Lung (tissue), 12 donors: Measurements from ENCODE around the gene PXMP2. TPM values are rescaled to one million over a fixed set of nuclear protein-coding genes. Genes with fewer than 3 reads are reported as not detected.

Source experiments
- ATAC-seq: fragments of 200-7000 bp; cut with Tn5 transposase; one replicate; pipeline ENCODE4 v1.9.1; 2020; ENCODE audit warnings: moderate number of reproducible peaks; ENCODE audit not compliant: insufficient read depth, low FRiP score
- DNase-seq, 3 donors: peaks; one replicate each; pipeline ENCODE4 v3.0.0-alpha.2; 2013 to 2017
- H3K27ac ChIP-seq, 2 donors: one replicate each; pipeline ENCODE4 v1.5.1; 2013; ENCODE audit warnings: mild to moderate bottlenecking in 2 of 2, moderate library complexity in 2 of 2, control low read depth in 1 of 2, inconsistent platforms in 1 of 2, low read depth in 1 of 2, low read length in 1 of 2
- H3K27me3 ChIP-seq, 3 donors: one replicate each; pipeline ENCODE4 v1.5.1; 2013; ENCODE audit warnings: low read length in 2 of 3; ENCODE audit not compliant: control insufficient read depth in 3 of 3, insufficient read depth in 3 of 3
- H3K36me3 ChIP-seq, 4 donors: one replicate each; pipeline ENCODE4 v1.5.1; 2013; ENCODE audit warnings: low read length in 4 of 4, mild to moderate bottlenecking in 1 of 4, moderate library complexity in 1 of 4; ENCODE audit not compliant: control insufficient read depth in 4 of 4, insufficient read depth in 4 of 4
- H3K4me1 ChIP-seq, 5 donors: one replicate each; pipeline ENCODE4 v1.5.1; 2013; ENCODE audit warnings: low read length in 5 of 5, mild to moderate bottlenecking in 2 of 5, moderate library complexity in 1 of 5; ENCODE audit not compliant: control insufficient read depth in 5 of 5, insufficient read depth in 5 of 5
- H3K4me3 ChIP-seq: one replicate; pipeline ENCODE4 v1.5.1; 2013; ENCODE audit warnings: mild to moderate bottlenecking, control low read depth, moderate library complexity
- H3K9ac ChIP-seq, 2 donors: one replicate each; pipeline ENCODE4 v1.5.1; 2013; ENCODE audit warnings: low read length in 2 of 2, control low read depth in 1 of 2; ENCODE audit not compliant: insufficient read depth in 1 of 2
- H3K9me3 ChIP-seq, 4 donors: one replicate each; pipeline ENCODE4 v1.5.1; 2013; ENCODE audit warnings: low read length in 3 of 4, mild to moderate bottlenecking in 1 of 4, moderate library complexity in 1 of 4; ENCODE audit not compliant: control insufficient read depth in 4 of 4, insufficient read depth in 3 of 4
- WGBS, 2 donors: extraction: QIAGEN DNeasy Blood & Tissue Kit; methylation state at CpG; one replicate each; pipeline ENCODE4 v1.1.7; 2013; 5-methylcytosine and 5-hydroxymethylcytosine counted together
- polyA plus RNA-seq, 2 donors: library from polyadenylated mRNA; stranded (reverse); fragments of 200-250 nt; gene quantifications; one replicate each; pipeline ENCODE4 v1.2.1, GENCODE V29; 2013
- total RNA-seq, 2 donors: library from RNA; depleted of rRNA in 1 of 2; stranded (reverse); fragments of >200 nt in 1 of 2; gene quantifications; one replicate each; pipeline ENCODE4 v1.2.1, GENCODE V29; 2014 to 2021
- TF ChIP-seq, protein P1 (sequence below): IDR thresholded peaks from 2 replicates; pipeline ENCODE4 v1.5.1; 2012; ENCODE audit warnings: mild to moderate bottlenecking; ENCODE audit errors: control extremely low read depth, extremely low read depth
- donor health status: control.
- donor health status: control.
- donor health status: Bipolar disorder and iron deficiency.
- donor health status: healthy.
- donor health status: DM: yes; HTN: yes; CAD: no.

The PXMP2 gene
- total and polyA plus RNA-seq, 4 donors: 5.6 to 15.3 (median 13.2) TPM

DNA sequence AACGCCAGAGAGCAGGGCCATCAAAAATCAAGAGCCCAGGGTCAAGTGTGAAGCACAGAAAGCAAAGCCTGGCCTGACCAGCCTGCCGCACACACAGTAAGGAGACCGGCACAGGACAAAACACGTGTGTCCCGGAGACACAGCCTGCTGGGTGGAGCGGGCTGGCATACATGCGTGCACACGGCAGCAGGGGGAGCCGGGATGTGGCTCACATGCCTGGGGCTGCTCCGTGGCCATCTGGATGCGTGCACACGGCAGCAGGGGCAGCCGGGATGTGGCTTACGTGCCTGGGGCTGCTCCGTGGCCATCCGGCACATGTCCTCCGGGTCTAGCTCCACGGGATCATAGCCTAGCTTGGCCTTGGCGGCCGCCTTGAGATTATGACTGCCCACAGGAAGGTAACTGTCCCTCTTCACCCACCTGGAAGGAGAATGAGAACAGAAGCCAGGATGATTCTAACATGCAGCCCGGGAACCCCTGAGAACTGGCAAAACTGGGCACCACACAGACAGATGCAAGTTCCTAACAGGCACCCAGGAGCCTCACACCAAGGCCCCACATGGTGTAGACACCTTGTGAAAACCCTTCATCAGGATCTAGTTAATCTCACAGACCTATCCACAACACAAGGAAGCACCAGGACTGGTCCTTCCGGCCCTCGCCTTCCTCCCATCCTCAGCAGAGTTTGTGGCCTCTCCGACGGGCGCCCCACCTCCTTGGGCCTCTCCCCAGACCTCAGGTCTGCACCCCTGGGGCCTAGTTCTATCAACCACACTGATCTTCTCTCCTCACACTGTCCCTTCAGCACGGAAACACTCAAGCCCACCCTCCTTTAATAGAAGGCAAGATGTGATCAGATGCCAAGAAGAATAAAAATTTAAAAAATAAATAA, 13.9 kb upstream of the PXMP2 start:
- TF ChIP-seq, protein P1, sequence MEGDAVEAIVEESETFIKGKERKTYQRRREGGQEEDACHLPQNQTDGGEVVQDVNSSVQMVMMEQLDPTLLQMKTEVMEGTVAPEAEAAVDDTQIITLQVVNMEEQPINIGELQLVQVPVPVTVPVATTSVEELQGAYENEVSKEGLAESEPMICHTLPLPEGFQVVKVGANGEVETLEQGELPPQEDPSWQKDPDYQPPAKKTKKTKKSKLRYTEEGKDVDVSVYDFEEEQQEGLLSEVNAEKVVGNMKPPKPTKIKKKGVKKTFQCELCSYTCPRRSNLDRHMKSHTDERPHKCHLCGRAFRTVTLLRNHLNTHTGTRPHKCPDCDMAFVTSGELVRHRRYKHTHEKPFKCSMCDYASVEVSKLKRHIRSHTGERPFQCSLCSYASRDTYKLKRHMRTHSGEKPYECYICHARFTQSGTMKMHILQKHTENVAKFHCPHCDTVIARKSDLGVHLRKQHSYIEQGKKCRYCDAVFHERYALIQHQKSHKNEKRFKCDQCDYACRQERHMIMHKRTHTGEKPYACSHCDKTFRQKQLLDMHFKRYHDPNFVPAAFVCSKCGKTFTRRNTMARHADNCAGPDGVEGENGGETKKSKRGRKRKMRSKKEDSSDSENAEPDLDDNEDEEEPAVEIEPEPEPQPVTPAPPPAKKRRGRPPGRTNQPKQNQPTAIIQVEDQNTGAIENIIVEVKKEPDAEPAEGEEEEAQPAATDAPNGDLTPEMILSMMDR: no peak
- H3K9me3 ChIP-seq: no peaks in the 10 kb centered on the region
- H3K27me3 ChIP-seq: no peaks in the 10 kb centered on the region
- no peak overlapping the region for H3K4me3 ChIP-seq
- no peak overlapping the region for H3K9ac ChIP-seq
- H3K4me1 ChIP-seq: no peaks in the 10 kb centered on the region
- WGBS, 2 donors: 92 to 93% methylated on average over 27 of the region's 27 CpGs
- H3K36me3 ChIP-seq: peaks cover 18 to 53% (median 24%) of the 10 kb centered on the region in 4 donors
- ATAC-seq (no peak), DNase-seq (no peak)
- H3K27ac ChIP-seq: no peak overlapping the region

DNA sequence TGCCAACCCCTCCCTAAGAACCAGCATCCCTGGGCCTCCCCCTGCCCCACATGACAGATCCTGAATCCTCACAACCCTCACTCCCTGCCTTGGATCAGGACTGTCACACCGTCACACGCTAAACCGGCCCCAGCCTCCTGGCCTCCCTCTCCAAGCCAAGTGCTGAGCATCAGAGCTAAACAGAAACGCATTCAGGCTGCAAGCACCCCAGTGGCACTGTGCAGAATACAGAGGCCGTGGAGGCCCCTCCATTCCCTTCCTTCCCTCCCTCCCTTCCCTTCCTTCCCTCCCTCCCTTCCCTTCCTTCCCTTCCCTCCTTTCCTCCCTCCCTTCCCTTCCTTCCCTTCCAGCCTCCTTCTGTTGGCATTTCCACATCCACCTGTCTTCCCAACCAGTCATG, 12.8 kb upstream of the PXMP2 start:
- TF ChIP-seq, protein P1: no peak
- ATAC-seq (no peak), DNase-seq (no peak)
- Histone ChIP-seq H3K9me3 (no peaks in the 10 kb centered on the region), H3K27me3 (no peaks in the 10 kb centered on the region), H3K4me3 (no peak overlapping the region), H3K4me1 (no peaks in the 10 kb centered on the region), H3K27ac (no peak overlapping the region), H3K36me3 (peaks cover 12 to 52% (median 22%) of the 10 kb centered on the region in 4 donors), H3K9ac (no peak overlapping the region)
- WGBS, 2 donors: 96% methylated on average over 5 of the region's 5 CpGs

DNA sequence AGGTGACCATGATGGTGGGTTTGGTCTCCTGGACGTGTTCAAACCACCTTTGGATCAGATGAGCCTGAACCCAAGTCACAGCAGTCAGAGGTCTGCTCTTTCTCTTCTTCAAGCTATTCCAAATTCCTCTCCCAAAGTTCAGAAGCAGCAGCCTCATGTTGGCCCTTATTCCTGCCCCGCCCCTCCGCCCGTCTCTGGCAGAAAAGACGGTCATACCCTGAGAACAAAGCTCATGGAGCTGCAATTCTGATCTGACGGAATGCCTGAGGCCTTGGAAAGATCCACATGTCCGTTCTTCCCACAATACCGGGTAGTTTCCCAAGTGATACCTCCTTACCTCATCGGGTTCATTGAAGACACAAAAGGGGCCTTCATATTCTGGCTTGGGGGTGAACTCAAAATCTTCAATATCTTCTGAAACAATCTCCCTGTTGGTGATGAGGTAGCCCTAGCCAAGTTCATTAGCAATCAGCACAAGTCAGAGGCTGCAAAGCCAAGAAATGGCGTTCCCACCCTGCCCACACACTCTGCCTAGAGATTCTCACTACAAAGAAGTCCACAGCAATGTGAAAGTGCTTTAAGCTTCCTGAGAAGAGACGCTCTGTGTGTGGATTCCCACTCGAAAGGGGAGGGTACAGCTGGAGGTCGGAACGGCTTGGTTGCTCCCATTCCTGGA, 11.5 kb upstream of the PXMP2 start:
- peaks cover 10 to 49% (median 21%) of the 10 kb centered on the region in 4 donors for H3K36me3 ChIP-seq
- H3K9ac ChIP-seq: no peak overlapping the region
- H3K27me3 ChIP-seq: no peaks in the 10 kb centered on the region
- ATAC-seq (no peak), DNase-seq (no peak)
- H3K9me3 ChIP-seq: no peaks in the 10 kb centered on the region
- WGBS, 2 donors: 95 to 97% methylated on average over 14 of the region's 14 CpGs
- no peaks in the 10 kb centered on the region for H3K4me1 ChIP-seq
- H3K4me3 ChIP-seq: no peak overlapping the region
- no peak overlapping the region for H3K27ac ChIP-seq
- TF ChIP-seq, protein P1: no peak
